ENCODE measurements around the gene OR9Q1. TPM values are rescaled to one million over a fixed set of nuclear protein-coding genes. Genes with fewer than 3 reads are reported as not detected.
"Not testable (repeated sequence)": the region's sequence is repeated elsewhere in the genome, so short reads cannot be mapped to it uniquely, and the experiment has no call there.

The OR9Q1 gene
- polyA plus RNA-seq, 1 donor from 2014 or later: not detected

- no peak for TF ChIP-seq EP300 (conservative IDR thresholded peaks at IDR 0.05; ENCODE audit: poor library complexity, severe bottlenecking)
- TF ChIP-seq SMC3 (conservative IDR thresholded peaks at IDR 0.05; ENCODE audit: poor library complexity): no peak
- no peak for TF ChIP-seq TAF1 (IDR thresholded peaks at IDR 0.05; ENCODE audit: low read depth)
- TF ChIP-seq POLR2AphosphoS5 (IDR thresholded peaks at IDR 0.05): no peak
- TF ChIP-seq REST (IDR thresholded peaks at IDR 0.05; ENCODE audit: borderline replicate concordance): no peak
- TF ChIP-seq CTCF (IDR thresholded peaks at IDR 0.05; ENCODE audit: poor library complexity, severe bottlenecking): no peak
- no peak for TF ChIP-seq RAD21 (conservative IDR thresholded peaks at IDR 0.05)
- TF ChIP-seq EZH2 (IDR thresholded peaks at IDR 0.05; ENCODE audit: borderline replicate concordance, insufficient read depth, low read length, poor library complexity, severe bottlenecking): no peak
- no peak for TF ChIP-seq MXI1 (conservative IDR thresholded peaks at IDR 0.05; ENCODE audit: poor library complexity, severe bottlenecking)
- no peak overlapping the region for H3K27ac ChIP-seq (ENCODE audit: low read length)
- no peak overlapping the region for H3K9ac ChIP-seq (ENCODE audit: low read length)
- H3F3A ChIP-seq (ENCODE audit: insufficient read depth, low read length, poor library complexity, severe bottlenecking): no peaks in the 10 kb centered on the region
- no peak overlapping the region for H3K4me3 ChIP-seq (ENCODE audit: low read length)
- H3K9me2 ChIP-seq (ENCODE audit: insufficient read depth, low read length): no peaks in the 10 kb centered on the region
- H3K36me3 ChIP-seq (ENCODE audit: insufficient read depth, low read length): no peaks in the 10 kb centered on the region
- no peaks in the 10 kb centered on the region for H3K27me3 ChIP-seq (ENCODE audit: insufficient read depth, low read depth, low read length)
- H3K9me3 ChIP-seq (ENCODE audit: low read length): no peaks in the 10 kb centered on the region
- H2AFZ ChIP-seq (ENCODE audit: low read depth, low read length): no peak overlapping the region
- H3K79me2 ChIP-seq (replicated peaks; ENCODE audit: insufficient read depth, low read length): no peaks in the 10 kb centered on the region
- no peak overlapping the region for H3K4me2 ChIP-seq (ENCODE audit: low read length)
- H4K20me1 ChIP-seq (ENCODE audit: insufficient read depth): no peaks in the 10 kb centered on the region
These were observed 40.5 kb upstream of the OR9Q1 start for GRCh38 chr11:57983191-57983590.

DNA sequence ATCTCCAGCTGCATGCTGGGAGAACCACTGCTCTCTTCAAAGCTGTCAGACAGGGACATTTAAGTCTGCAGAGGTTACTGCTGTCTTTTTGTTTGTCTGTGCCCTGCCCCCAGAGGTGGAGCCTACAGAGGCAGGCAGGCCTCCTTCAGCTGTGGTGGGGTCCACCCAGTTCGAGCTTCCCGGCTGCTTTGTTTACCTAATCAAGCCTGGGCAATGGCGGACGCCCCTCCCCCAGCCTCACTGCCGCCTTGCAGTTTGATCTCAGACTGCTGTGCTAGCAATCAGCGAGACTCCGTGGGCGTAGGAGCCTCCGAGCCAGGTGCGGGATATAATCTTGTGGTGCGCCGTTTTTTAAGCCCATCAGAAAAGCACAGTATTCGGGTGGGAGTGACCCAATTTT is 24.2 kb upstream of the OR9Q1 start:
- not testable (repeated sequence) for H3K27ac ChIP-seq (ENCODE audit: low read length); H3K36me3 ChIP-seq (ENCODE audit: insufficient read depth, low read length); H3F3A ChIP-seq (ENCODE audit: insufficient read depth, low read length, poor library complexity, severe bottlenecking); H3K79me2 ChIP-seq (replicated peaks; ENCODE audit: insufficient read depth, low read length); H3K4me3 ChIP-seq (ENCODE audit: low read length); H3K9me2 ChIP-seq (ENCODE audit: insufficient read depth, low read length); H4K20me1 ChIP-seq (ENCODE audit: insufficient read depth); H3K9me3 ChIP-seq (ENCODE audit: low read length); H3K9ac ChIP-seq (ENCODE audit: low read length); H2AFZ ChIP-seq (ENCODE audit: low read depth, low read length); H3K27me3 ChIP-seq (ENCODE audit: insufficient read depth, low read depth, low read length); H3K4me2 ChIP-seq (ENCODE audit: low read length)

DNA sequence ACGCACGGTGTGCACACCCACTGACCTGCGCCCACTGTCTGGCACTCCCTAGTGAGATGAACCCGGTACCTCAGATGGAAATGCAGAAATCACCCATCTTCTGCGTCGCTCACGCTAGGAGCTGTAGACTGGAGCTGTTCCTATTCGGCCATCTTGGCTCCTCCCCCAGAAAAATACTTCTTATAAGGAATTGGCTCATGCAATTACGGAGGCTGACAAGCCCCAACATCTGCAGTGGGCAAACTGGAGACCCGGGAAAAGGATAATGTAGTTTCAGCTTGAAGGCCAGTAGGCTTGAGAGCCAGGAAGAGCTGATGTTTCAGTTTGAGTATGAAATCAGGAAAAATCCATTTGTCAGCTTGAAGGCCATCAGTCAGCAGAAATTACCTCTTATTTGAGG is 23.7 kb upstream of the OR9Q1 start:
- not testable (repeated sequence) for H3F3A ChIP-seq (ENCODE audit: insufficient read depth, low read length, poor library complexity, severe bottlenecking); H3K27ac ChIP-seq (ENCODE audit: low read length); H3K9ac ChIP-seq (ENCODE audit: low read length); H3K4me2 ChIP-seq (ENCODE audit: low read length); H3K36me3 ChIP-seq (ENCODE audit: insufficient read depth, low read length); H3K9me3 ChIP-seq (ENCODE audit: low read length); H3K4me3 ChIP-seq (ENCODE audit: low read length); H4K20me1 ChIP-seq (ENCODE audit: insufficient read depth); H3K9me2 ChIP-seq (ENCODE audit: insufficient read depth, low read length); H3K27me3 ChIP-seq (ENCODE audit: insufficient read depth, low read depth, low read length); H2AFZ ChIP-seq (ENCODE audit: low read depth, low read length); H3K79me2 ChIP-seq (replicated peaks; ENCODE audit: insufficient read depth, low read length)

Measured in neural cell (in vitro differentiated cells).